PFSK-1 (cell line): ENCODE measurements around the gene CNTN4.

Experiments used
- POLR2AphosphoS5 ChIP-seq: IDR thresholded peaks from 2 replicates; pipeline ENCODE4 v1.6.1; 2012; ENCODE audit warnings: low read depth, mild to moderate bottlenecking, control low read depth, low read length, moderate library complexity
- REST ChIP-seq, 2 experiments: IDR thresholded peaks; 2 replicates each; pipeline versions ENCODE4 v1.6.1 to v1.8.0; 2011 to 2012; ENCODE audit warnings: low read depth in 2 of 2, low read length in 2 of 2, control low read depth in 1 of 2, inconsistent platforms in 1 of 2, mild to moderate bottlenecking in 1 of 2, moderate library complexity in 1 of 2; ENCODE audit not compliant: insufficient read depth in 1 of 2
- SIN3A ChIP-seq: IDR thresholded peaks from 2 replicates; pipeline ENCODE4 v1.6.1; 2012; ENCODE audit warnings: mild to moderate bottlenecking, low read length, moderate library complexity, borderline replicate concordance; ENCODE audit not compliant: insufficient read depth
- TAF1 ChIP-seq: IDR thresholded peaks from 2 replicates; pipeline ENCODE4 v1.6.1; 2012; ENCODE audit warnings: low read length, control low read depth, borderline replicate concordance; ENCODE audit not compliant: insufficient read depth

GRCh38 chr3:2947536-2947935, 848.9 kb downstream of the CNTN4 start:
- TF ChIP-seq TAF1 (no peak), POLR2AphosphoS5 (no peak), REST (IDR thresholded peaks at IDR 0.05; ENCODE audit: insufficient read depth in 1 of 2, low read depth in 2 of 2, low read length in 2 of 2) (no peak), SIN3A (no peak)
